GM23248 (cell line): ENCODE results near the gene TMX2.

Source experiments
- EZH2 ChIP-seq: fragments of 200-600 bp; sonication (generic); IDR thresholded peaks from 2 replicates; pipeline ENCODE4 v1.6.1; 2018; ENCODE audit warnings: antibody characterized with exemption, mild to moderate bottlenecking; ENCODE audit not compliant: insufficient read depth, poor library complexity, severe bottlenecking
- EZH2phosphoT487 ChIP-seq: fragments of 200-600 bp; sonication (generic); IDR thresholded peaks from 2 replicates; pipeline ENCODE4 v1.6.1; 2018; ENCODE audit warnings: antibody characterized with exemption, moderate library complexity, mild to moderate bottlenecking, low read depth; ENCODE audit not compliant: insufficient read depth

- TF ChIP-seq EZH2, result no peak
- no peak for TF ChIP-seq EZH2phosphoT487
Measured at GRCh38 chr11:57772562-57772961, 60.2 kb downstream of the TMX2 start.
